ENCODE results near the gene TMEM220.
A peak's percentile ranks its signal among the peaks of the same experiment; 100 is the strongest.

TMEM220 gene

GRCh38 chr17:10738521-10739258, 8.9 kb upstream of the TMEM220 start:
- Histone ChIP-seq H3K27ac (ENCODE audit: poor library complexity, severe bottlenecking) (no peak overlapping the region), H3K27me3 (ENCODE audit: insufficient read depth, poor library complexity, severe bottlenecking) (no peaks in the 10 kb centered on the region), H3K36me3 (ENCODE audit: low read depth) (no peaks in the 10 kb centered on the region), H3K9me3 (ENCODE audit: severe bottlenecking) (no peaks in the 10 kb centered on the region), H3K4me3 (ENCODE audit: severe bottlenecking) (no peak overlapping the region), H3K4me1 (ENCODE audit: insufficient read depth, poor library complexity, severe bottlenecking) (no peaks in the 10 kb centered on the region)
- TF ChIP-seq, protein P1, sequence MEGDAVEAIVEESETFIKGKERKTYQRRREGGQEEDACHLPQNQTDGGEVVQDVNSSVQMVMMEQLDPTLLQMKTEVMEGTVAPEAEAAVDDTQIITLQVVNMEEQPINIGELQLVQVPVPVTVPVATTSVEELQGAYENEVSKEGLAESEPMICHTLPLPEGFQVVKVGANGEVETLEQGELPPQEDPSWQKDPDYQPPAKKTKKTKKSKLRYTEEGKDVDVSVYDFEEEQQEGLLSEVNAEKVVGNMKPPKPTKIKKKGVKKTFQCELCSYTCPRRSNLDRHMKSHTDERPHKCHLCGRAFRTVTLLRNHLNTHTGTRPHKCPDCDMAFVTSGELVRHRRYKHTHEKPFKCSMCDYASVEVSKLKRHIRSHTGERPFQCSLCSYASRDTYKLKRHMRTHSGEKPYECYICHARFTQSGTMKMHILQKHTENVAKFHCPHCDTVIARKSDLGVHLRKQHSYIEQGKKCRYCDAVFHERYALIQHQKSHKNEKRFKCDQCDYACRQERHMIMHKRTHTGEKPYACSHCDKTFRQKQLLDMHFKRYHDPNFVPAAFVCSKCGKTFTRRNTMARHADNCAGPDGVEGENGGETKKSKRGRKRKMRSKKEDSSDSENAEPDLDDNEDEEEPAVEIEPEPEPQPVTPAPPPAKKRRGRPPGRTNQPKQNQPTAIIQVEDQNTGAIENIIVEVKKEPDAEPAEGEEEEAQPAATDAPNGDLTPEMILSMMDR (IDR thresholded peaks at IDR 0.05; ENCODE audit: poor library complexity, severe bottlenecking), result no peak
- DNase-seq (ENCODE audit: low spot score) (no peak), ATAC-seq (ENCODE audit: low read depth) (no peak)

DNA sequence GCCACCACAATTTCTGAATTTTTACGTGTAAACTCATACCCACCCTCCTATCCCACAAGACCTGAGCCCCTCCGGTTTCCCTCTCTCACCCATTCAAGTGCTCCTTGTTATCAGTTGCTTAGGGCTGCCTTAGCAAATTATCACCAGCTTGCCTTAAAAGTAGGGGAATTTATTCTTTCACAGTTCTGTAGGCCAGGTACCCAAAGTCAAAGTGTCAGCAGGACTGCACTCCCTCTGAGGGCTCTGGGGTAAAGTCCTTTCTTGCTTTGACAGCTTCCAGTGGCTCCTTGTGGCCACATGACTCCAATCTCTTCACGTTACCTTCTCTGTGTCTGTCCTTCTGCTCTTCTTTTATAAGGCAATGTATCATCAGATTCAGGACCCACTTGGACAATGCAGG, 7.9 kb upstream of the TMEM220 start:
- no peak overlapping the region for H3K27ac ChIP-seq (ENCODE audit: poor library complexity, severe bottlenecking)
- no peak overlapping the region for H3K4me3 ChIP-seq (ENCODE audit: severe bottlenecking)
- no peak for DNase-seq (ENCODE audit: low spot score)

GRCh38 chr17:10737168-10737622, 7.4 kb upstream of the TMEM220 start:
- Histone ChIP-seq H3K27ac (ENCODE audit: poor library complexity, severe bottlenecking) (no peak overlapping the region), H3K4me3 (ENCODE audit: severe bottlenecking) (no peak overlapping the region), H3K9me3 (ENCODE audit: severe bottlenecking) (no peaks in the 10 kb centered on the region), H3K27me3 (ENCODE audit: insufficient read depth, poor library complexity, severe bottlenecking) (no peaks in the 10 kb centered on the region), H3K4me1 (ENCODE audit: insufficient read depth, poor library complexity, severe bottlenecking) (no peaks in the 10 kb centered on the region), H3K36me3 (ENCODE audit: low read depth) (no peaks in the 10 kb centered on the region)
- TF ChIP-seq, protein P1 (IDR thresholded peaks at IDR 0.05; ENCODE audit: poor library complexity, severe bottlenecking), result peak; percentile 77
- DNase-seq (ENCODE audit: low spot score) (no peak), ATAC-seq (ENCODE audit: low read depth) (peak; percentile 74)

More for the DNA sequence above, 7.9 kb upstream of the TMEM220 start:
- TF ChIP-seq, protein P1 (IDR thresholded peaks at IDR 0.05; ENCODE audit: poor library complexity, severe bottlenecking), result no peak
- no peaks in the 10 kb centered on the region for H3K36me3 ChIP-seq (ENCODE audit: low read depth)
- H3K27me3 ChIP-seq (ENCODE audit: insufficient read depth, poor library complexity, severe bottlenecking), result no peaks in the 10 kb centered on the region
- no peaks in the 10 kb centered on the region for H3K4me1 ChIP-seq (ENCODE audit: insufficient read depth, poor library complexity, severe bottlenecking)
- ATAC-seq (ENCODE audit: low read depth), result no peak
- H3K9me3 ChIP-seq (ENCODE audit: severe bottlenecking), result no peaks in the 10 kb centered on the region

GRCh38 chr17:10735821-10736220, 6.0 kb upstream of the TMEM220 start:
- DNase-seq (ENCODE audit: low spot score) (no peak), ATAC-seq (ENCODE audit: low read depth) (no peak)
- no peaks in the 10 kb centered on the region for H3K36me3 ChIP-seq (ENCODE audit: low read depth)
- H3K4me3 ChIP-seq (ENCODE audit: severe bottlenecking), result no peak overlapping the region
- no peaks in the 10 kb centered on the region for H3K9me3 ChIP-seq (ENCODE audit: severe bottlenecking)
- TF ChIP-seq, protein P1 (IDR thresholded peaks at IDR 0.05; ENCODE audit: poor library complexity, severe bottlenecking), result no peak
- no peaks in the 10 kb centered on the region for H3K27me3 ChIP-seq (ENCODE audit: insufficient read depth, poor library complexity, severe bottlenecking)
- H3K27ac ChIP-seq (ENCODE audit: poor library complexity, severe bottlenecking), result no peak overlapping the region
- no peaks in the 10 kb centered on the region for H3K4me1 ChIP-seq (ENCODE audit: insufficient read depth, poor library complexity, severe bottlenecking)

DNA sequence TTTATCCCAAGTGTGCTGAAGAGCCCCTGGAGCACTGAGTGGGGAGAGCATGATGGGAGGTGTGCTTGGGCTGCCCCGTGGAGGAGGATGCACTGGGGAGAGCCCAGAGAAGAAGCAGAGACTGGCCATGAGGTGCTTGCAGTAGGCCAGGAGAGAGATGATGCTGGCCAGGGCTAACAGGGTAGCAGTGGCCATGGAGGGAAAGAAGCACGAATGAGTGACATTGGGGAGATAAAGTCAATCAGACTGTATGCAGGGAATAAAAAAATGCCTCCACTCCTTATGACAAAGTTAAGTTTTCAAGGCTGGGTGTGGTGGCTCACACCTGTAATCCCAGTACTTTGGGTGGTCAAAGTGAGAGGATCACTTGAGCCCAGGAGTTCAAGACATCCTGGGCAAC, 5.4 kb upstream of the TMEM220 start:
- H3K27ac ChIP-seq (ENCODE audit: poor library complexity, severe bottlenecking), result no peak overlapping the region
- no peak for DNase-seq (ENCODE audit: low spot score)
- no peaks in the 10 kb centered on the region for H3K27me3 ChIP-seq (ENCODE audit: insufficient read depth, poor library complexity, severe bottlenecking)
- no peak overlapping the region for H3K4me3 ChIP-seq (ENCODE audit: severe bottlenecking)
- no peak for ATAC-seq (ENCODE audit: low read depth)
- no peaks in the 10 kb centered on the region for H3K4me1 ChIP-seq (ENCODE audit: insufficient read depth, poor library complexity, severe bottlenecking)
- TF ChIP-seq, protein P1 (IDR thresholded peaks at IDR 0.05; ENCODE audit: poor library complexity, severe bottlenecking), result no peak
- H3K9me3 ChIP-seq (ENCODE audit: severe bottlenecking), result no peaks in the 10 kb centered on the region
- H3K36me3 ChIP-seq (ENCODE audit: low read depth), result no peaks in the 10 kb centered on the region

Measured in RWPE2 (cell line).